ENCODE results near the gene TFE3.

The TFE3 gene

DNA sequence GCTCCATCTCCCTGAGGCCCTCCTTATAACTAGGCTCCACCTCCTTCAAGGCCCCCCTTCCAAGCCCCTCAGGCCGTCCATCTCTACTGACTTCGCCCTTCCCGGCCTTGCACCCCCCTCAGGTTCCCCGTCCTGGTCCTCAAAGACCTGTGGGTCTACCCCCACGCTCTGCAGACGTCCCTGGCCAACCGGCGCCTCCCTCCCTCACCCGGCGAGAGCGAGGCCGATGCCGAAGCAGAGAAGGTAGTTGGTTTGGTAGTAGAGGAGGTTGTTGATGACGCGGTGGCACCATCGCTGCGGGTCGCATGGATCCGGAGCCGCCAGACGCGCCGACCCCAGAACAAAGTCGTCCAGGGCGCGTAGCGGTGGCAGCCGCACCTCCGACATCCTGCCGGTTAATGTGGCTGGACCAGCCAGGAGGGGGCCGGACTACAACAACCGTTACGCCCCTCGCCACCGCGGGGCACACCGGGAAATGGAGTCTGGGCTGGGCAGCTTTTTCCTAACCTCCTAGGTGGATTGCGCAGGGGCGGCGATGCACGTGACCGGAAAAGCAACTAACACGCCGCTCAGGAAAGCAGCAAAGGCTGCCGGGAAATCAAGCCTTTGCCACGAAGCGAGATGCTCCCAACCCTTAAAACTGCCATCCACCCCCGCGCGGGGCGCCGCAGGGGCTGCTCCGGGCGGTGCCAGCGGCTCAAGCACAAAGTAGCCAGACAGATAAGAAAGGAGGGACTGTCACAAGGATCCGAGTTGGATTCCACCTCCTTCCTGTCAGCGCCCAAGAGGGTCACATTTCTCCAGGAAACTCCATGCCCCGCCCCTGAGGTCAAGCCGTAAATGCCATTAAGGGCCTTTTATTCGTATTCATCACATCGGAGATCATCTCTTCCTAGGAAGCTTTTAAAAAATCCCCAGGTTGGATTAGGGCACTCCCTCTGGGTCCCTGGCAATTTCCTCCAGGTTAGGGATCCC lies 30.7 kb upstream of the TFE3 start, which contains the start of gene PRAF2:
PRAF2 (minus strand) TSS at position 402 of the 975 bp plus-strand sequence; CDS start at position 387, 15 bp downstream.
- Histone ChIP-seq H3K36me3 (ENCODE audit: control insufficient read depth in 1 of 2, insufficient read depth in 2 of 2, low read depth in 1 of 2, low read length in 2 of 2) (peaks cover 20 to 48% of the 10 kb centered on the region in 2 experiments), H3K79me1 (replicated peaks; ENCODE audit: low read length, poor library complexity, severe bottlenecking) (peaks cover 7% of the 10 kb centered on the region), H3K4me1 (ENCODE audit: control insufficient read depth, insufficient read depth, low read depth, low read length) (peaks cover 12% of the 10 kb centered on the region), H4K91ac (ENCODE audit: low read length) (peak within 1 kb of the TSS; percentile 89), H4K8ac (ENCODE audit: low read length) (peak within 1 kb of the TSS; percentile 69), H3K27me3 (ENCODE audit: control insufficient read depth in 1 of 2, insufficient read depth in 1 of 2, low read length in 2 of 2) (no peaks in the 10 kb centered on the region), H2AK5ac (ENCODE audit: low read length, severe bottlenecking) (no peak within 1 kb of the TSS), H2AFZ (ENCODE audit: low read depth, low read length) (peak within 1 kb of the TSS; percentile 23), H3K4ac (ENCODE audit: low read depth in 1 of 2, low read length in 2 of 2) (peak within 1 kb of the TSS in 1 of 2 experiments; percentile 79), H3K18ac (ENCODE audit: low read depth in 1 of 2, low read length in 2 of 2) (peak within 1 kb of the TSS; percentile 79 to 84), H3K14ac (ENCODE audit: low read length in 2 of 2) (peak within 1 kb of the TSS in 1 of 2 experiments; percentile 86), H2BK15ac (ENCODE audit: low read depth, poor library complexity, severe bottlenecking) (no peak within 1 kb of the TSS), H2BK120ac (ENCODE audit: low read depth, low read length) (no peak within 1 kb of the TSS), H3K27ac (ENCODE audit: low read length, poor library complexity, severe bottlenecking) (no peak within 1 kb of the TSS), H3K4me2 (ENCODE audit: low read length, poor library complexity, severe bottlenecking) (peak within 1 kb of the TSS; percentile 52), H3K23ac (ENCODE audit: low read length in 2 of 2) (no peak within 1 kb of the TSS), H3K9ac (ENCODE audit: low read length) (peak within 1 kb of the TSS; percentile 89), H3K9me3 (ENCODE audit: control insufficient read depth, low read length) (no peaks in the 10 kb centered on the region), H3K4me3 (ENCODE audit: insufficient read depth in 1 of 2, low read depth in 1 of 2, low read length in 2 of 2) (peak within 1 kb of the TSS; percentile 86 to 91), H2BK12ac (ENCODE audit: low read length in 2 of 2) (no peak within 1 kb of the TSS), H2BK5ac (ENCODE audit: low read depth, low read length, poor library complexity, severe bottlenecking) (no peak within 1 kb of the TSS)
- peak; percentile 90 for DNase-seq
- 5% methylated on average over 41 of the region's 61 CpGs for WGBS

DNA sequence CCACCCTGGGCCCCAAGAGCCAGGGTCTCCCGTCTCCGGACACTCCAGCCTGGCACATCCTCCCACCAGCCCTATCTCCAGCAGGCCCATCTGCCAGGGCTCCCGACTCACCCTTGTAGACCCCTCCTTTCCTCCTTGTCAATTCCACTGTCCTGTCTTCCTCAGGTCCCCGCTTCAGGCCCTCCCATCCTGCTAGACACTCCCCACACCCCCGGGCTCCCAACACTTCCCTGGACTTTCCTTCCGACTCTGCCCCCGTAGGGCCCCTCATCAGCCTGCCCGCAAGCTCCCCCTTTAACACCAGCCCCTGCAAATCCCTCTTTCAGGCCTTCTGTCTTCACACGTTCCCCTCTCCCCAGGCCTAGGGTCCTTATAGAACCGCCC lies 29.5 kb upstream of the TFE3 start:
- Histone ChIP-seq H3K23ac (ENCODE audit: low read length in 2 of 2) (no peak overlapping the region), H3K4ac (ENCODE audit: low read depth in 1 of 2, low read length in 2 of 2) (no peak overlapping the region), H3K18ac (ENCODE audit: low read depth in 1 of 2, low read length in 2 of 2) (no peak overlapping the region), H4K8ac (ENCODE audit: low read length) (no peak overlapping the region), H3K36me3 (ENCODE audit: control insufficient read depth in 1 of 2, insufficient read depth in 2 of 2, low read depth in 1 of 2, low read length in 2 of 2) (peaks cover 24 to 55% of the 10 kb centered on the region in 2 experiments), H3K27ac (ENCODE audit: low read length, poor library complexity, severe bottlenecking) (no peak overlapping the region), H3K9me3 (ENCODE audit: control insufficient read depth, low read length) (no peaks in the 10 kb centered on the region), H4K91ac (ENCODE audit: low read length) (no peak overlapping the region), H2BK120ac (ENCODE audit: low read depth, low read length) (no peak overlapping the region), H3K4me2 (ENCODE audit: low read length, poor library complexity, severe bottlenecking) (peak overlapping the region; percentile 52), H2BK15ac (ENCODE audit: low read depth, poor library complexity, severe bottlenecking) (no peak overlapping the region), H2BK5ac (ENCODE audit: low read depth, low read length, poor library complexity, severe bottlenecking) (no peak overlapping the region), H3K4me1 (ENCODE audit: control insufficient read depth, insufficient read depth, low read depth, low read length) (peaks cover 9% of the 10 kb centered on the region), H3K9ac (ENCODE audit: low read length) (peak overlapping the region; percentile 89), H2AK5ac (ENCODE audit: low read length, severe bottlenecking) (no peak overlapping the region), H3K4me3 (ENCODE audit: insufficient read depth in 1 of 2, low read depth in 1 of 2, low read length in 2 of 2) (peak overlapping the region in 1 of 2 experiments; percentile 86), H3K79me1 (replicated peaks; ENCODE audit: low read length, poor library complexity, severe bottlenecking) (peaks cover 4% of the 10 kb centered on the region), H3K14ac (ENCODE audit: low read length in 2 of 2) (no peak overlapping the region), H2AFZ (ENCODE audit: low read depth, low read length) (no peak overlapping the region), H2BK12ac (ENCODE audit: low read length in 2 of 2) (no peak overlapping the region), H3K27me3 (ENCODE audit: control insufficient read depth in 1 of 2, insufficient read depth in 1 of 2, low read length in 2 of 2) (no peaks in the 10 kb centered on the region)
- WGBS: 79% methylated on average over 10 of the region's 10 CpGs
- no peak for DNase-seq

DNA sequence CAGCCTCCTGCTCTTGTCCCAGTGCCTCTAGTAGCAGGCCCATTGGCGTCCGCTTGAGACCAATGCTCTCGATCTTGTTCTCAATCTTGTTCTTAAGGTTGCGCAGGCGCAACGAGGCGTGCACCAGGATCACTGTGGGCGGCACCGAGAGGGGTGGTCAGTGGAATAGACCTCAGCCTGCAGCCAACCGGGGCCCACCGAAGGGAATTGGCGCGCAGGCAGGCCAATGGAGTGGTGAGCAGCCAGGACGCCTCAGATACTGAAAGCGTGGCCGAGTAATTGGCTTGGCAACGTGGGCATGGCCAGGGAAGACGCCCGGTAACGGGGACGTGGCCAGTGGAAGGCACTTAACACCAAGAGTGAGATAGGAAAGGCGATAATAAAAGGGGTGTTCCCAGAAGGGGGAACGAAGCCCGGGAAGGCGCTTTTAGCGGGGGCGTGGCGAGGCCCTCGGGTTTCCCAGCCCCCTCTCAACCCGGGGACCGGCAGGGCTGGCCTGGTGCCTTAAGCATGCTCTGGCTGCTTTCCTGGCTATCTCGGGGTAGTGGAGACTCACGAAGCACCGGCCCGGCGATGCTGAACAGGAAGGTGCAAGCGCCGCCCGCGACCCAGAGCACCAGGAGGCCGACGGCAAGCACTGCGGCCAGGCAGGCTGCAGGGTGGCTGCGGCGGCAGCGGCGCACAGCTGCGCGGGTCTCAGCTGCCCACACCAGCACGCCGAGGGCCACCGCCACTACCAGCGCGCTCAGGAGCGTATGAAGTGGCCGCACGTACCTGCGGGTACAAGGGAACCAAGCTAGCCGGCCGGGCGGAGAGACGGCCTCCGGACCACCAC lies 28.9 kb upstream of the TFE3 start:
- Histone ChIP-seq H3K4me2 (ENCODE audit: low read length, poor library complexity, severe bottlenecking) (no peak overlapping the region), H3K4ac (ENCODE audit: low read depth in 1 of 2, low read length in 2 of 2) (no peak overlapping the region), H3K9ac (ENCODE audit: low read length) (peak overlapping the region; percentile 89), H3K27me3 (ENCODE audit: control insufficient read depth in 1 of 2, insufficient read depth in 1 of 2, low read length in 2 of 2) (no peaks in the 10 kb centered on the region), H3K14ac (ENCODE audit: low read length in 2 of 2) (peak overlapping the region in 1 of 2 experiments; percentile 86), H2BK5ac (ENCODE audit: low read depth, low read length, poor library complexity, severe bottlenecking) (no peak overlapping the region), H3K79me1 (replicated peaks; ENCODE audit: low read length, poor library complexity, severe bottlenecking) (peaks cover 4% of the 10 kb centered on the region), H2AK5ac (ENCODE audit: low read length, severe bottlenecking) (no peak overlapping the region), H4K91ac (ENCODE audit: low read length) (peak overlapping the region; percentile 50), H3K4me1 (ENCODE audit: control insufficient read depth, insufficient read depth, low read depth, low read length) (peaks cover 9% of the 10 kb centered on the region), H2AFZ (ENCODE audit: low read depth, low read length) (no peak overlapping the region), H3K9me3 (ENCODE audit: control insufficient read depth, low read length) (no peaks in the 10 kb centered on the region), H3K18ac (ENCODE audit: low read depth in 1 of 2, low read length in 2 of 2) (no peak overlapping the region), H2BK120ac (ENCODE audit: low read depth, low read length) (no peak overlapping the region), H3K36me3 (ENCODE audit: control insufficient read depth in 1 of 2, insufficient read depth in 2 of 2, low read depth in 1 of 2, low read length in 2 of 2) (peaks cover 18 to 56% of the 10 kb centered on the region in 2 experiments), H2BK12ac (ENCODE audit: low read length in 2 of 2) (no peak overlapping the region), H4K8ac (ENCODE audit: low read length) (no peak overlapping the region), H3K23ac (ENCODE audit: low read length in 2 of 2) (no peak overlapping the region), H3K4me3 (ENCODE audit: insufficient read depth in 1 of 2, low read depth in 1 of 2, low read length in 2 of 2) (peak overlapping the region in 1 of 2 experiments; percentile 86), H3K27ac (ENCODE audit: low read length, poor library complexity, severe bottlenecking) (no peak overlapping the region), H2BK15ac (ENCODE audit: low read depth, poor library complexity, severe bottlenecking) (no peak overlapping the region)
- no peak for DNase-seq
- WGBS: 70% methylated on average over 47 of the region's 63 CpGs

Measured in mesenchymal stem cell (in vitro differentiated cells and primary cell).